ENCODE results near the gene PTCHD1. TPM values are rescaled to one million over a fixed set of nuclear protein-coding genes. Genes with fewer than 3 reads are reported as not detected.

The PTCHD1 gene
- total and polyA plus RNA-seq, 2 of the 4 experiments (the other 2 are of a cell fraction), result not detected

GRCh38 chrX:23312136-23312535, 22.5 kb upstream of the PTCHD1 start:
- CTCF ChIA-PET, result interaction anchor here (0.6 to 0.7 kb wide), 2 partner anchors 19 to 1176 kb away, joined by 3 to 4 read pairs; no protein-coding TSS in a partner anchor

More at GRCh38 chrX:23312136-23312535, 22.5 kb upstream of the PTCHD1 start:
- Histone ChIP-seq H2AFZ (replicated peaks; ENCODE audit: low read length, poor library complexity) (no peak overlapping the region), H3K23ac (ENCODE audit: low read depth, low read length) (no peak overlapping the region), H2BK20ac (ENCODE audit: low read depth, low read length) (no peak overlapping the region), H4K8ac (ENCODE audit: low read depth in 2 of 2, low read length in 2 of 2) (no peak overlapping the region), H3K79me1 (ENCODE audit: low read depth in 1 of 2, low read length in 2 of 2) (no peaks in the 10 kb centered on the region), H2AK5ac (ENCODE audit: low read depth, low read length) (no peak overlapping the region), H2AK9ac (replicated peaks; ENCODE audit: low read depth, low read length, poor library complexity) (no peak overlapping the region), H3K27ac (ENCODE audit: insufficient read depth, low read length) (no peak overlapping the region), H2BK120ac (ENCODE audit: low read depth, low read length) (no peak overlapping the region), H3K36me3 (ENCODE audit: control insufficient read depth, insufficient read depth, low read length) (no peaks in the 10 kb centered on the region), H3K9me1 (ENCODE audit: insufficient read depth, low read length) (no peaks in the 10 kb centered on the region), H4K5ac (ENCODE audit: low read depth, low read length) (no peak overlapping the region), H3K9me3 (ENCODE audit: control insufficient read depth, insufficient read depth, low read length) (no peaks in the 10 kb centered on the region), H3K56ac (ENCODE audit: extremely low read depth, insufficient read depth, low read length) (no peak overlapping the region), H3K18ac (ENCODE audit: low read depth, low read length) (no peak overlapping the region), H3K14ac (replicated peaks; ENCODE audit: low read depth, low read length) (no peak overlapping the region), H3K4me1 (ENCODE audit: control insufficient read depth, insufficient read depth, low read length) (no peaks in the 10 kb centered on the region), H3K4ac (ENCODE audit: low read depth, low read length) (no peak overlapping the region), H4K91ac (ENCODE audit: insufficient read depth, low read depth, low read length) (no peak overlapping the region), H4K20me1 (ENCODE audit: insufficient read depth, low read length) (no peaks in the 10 kb centered on the region), H3K9ac (ENCODE audit: low read depth, low read length) (no peak overlapping the region), H2BK15ac (ENCODE audit: low read depth, low read length) (no peak overlapping the region), H2BK5ac (ENCODE audit: low read depth, low read length, poor library complexity, severe bottlenecking) (no peak overlapping the region), H3K27me3 (ENCODE audit: control insufficient read depth, insufficient read depth, low read length) (no peaks in the 10 kb centered on the region), H3K4me2 (ENCODE audit: low read depth, low read length) (no peak overlapping the region), H3K4me3 (ENCODE audit: insufficient read depth, low read depth, low read length) (no peak overlapping the region)
- ATAC-seq (ENCODE audit: low read depth) (no peak), DNase-seq (no peak)
- BruUV-seq (replicated peaks), result no TSS peak
- intact Hi-C loops (cut with micrococcal nuclease), result no loop called here
- TF ChIP-seq RAD21 (IDR thresholded peaks at IDR 0.05; ENCODE audit: low read length) (no peak), CEBPB (IDR thresholded peaks at IDR 0.05; ENCODE audit: low read depth, low read length) (no peak)
- dilution Hi-C loops (cut with HindIII; ENCODE audit: low sequenced_read_pairs, unreplicated experiment), result no loop called here
- POLR2A ChIA-PET (ENCODE audit: unreplicated experiment), result no interaction called here
- in situ Hi-C loops (cut with MboI; ENCODE audit: low sequenced_read_pairs), result no loop called here
- WGBS, 2 experiments (ENCODE audit: extremely low coverage in 2 of 2, insufficient read length in 1 of 2), result 100% methylated on average over 1 of the region's 3 CpGs; no CpG with 5 or more reads in 1 of the 2 experiments
